ENCODE data around the gene TSPAN7. TPM values are rescaled to one million over a fixed set of nuclear protein-coding genes. Genes with fewer than 3 reads are reported as not detected.

The TSPAN7 gene
- total RNA-seq, 1 donor = not detected

GRCh38 chrX:38606821-38607220 lies 45.5 kb downstream of the TSPAN7 start:
- no peak overlapping the region for H3K4me3 ChIP-seq (ENCODE audit: low read depth, low read length)
- TF ChIP-seq, protein P1, sequence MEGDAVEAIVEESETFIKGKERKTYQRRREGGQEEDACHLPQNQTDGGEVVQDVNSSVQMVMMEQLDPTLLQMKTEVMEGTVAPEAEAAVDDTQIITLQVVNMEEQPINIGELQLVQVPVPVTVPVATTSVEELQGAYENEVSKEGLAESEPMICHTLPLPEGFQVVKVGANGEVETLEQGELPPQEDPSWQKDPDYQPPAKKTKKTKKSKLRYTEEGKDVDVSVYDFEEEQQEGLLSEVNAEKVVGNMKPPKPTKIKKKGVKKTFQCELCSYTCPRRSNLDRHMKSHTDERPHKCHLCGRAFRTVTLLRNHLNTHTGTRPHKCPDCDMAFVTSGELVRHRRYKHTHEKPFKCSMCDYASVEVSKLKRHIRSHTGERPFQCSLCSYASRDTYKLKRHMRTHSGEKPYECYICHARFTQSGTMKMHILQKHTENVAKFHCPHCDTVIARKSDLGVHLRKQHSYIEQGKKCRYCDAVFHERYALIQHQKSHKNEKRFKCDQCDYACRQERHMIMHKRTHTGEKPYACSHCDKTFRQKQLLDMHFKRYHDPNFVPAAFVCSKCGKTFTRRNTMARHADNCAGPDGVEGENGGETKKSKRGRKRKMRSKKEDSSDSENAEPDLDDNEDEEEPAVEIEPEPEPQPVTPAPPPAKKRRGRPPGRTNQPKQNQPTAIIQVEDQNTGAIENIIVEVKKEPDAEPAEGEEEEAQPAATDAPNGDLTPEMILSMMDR (IDR thresholded peaks at IDR 0.05; ENCODE audit: insufficient read depth, low read depth, low read length) = no peak
- DNase-seq (ENCODE audit: low read depth) = no peak

- no peak overlapping the region for H3K4me3 ChIP-seq (ENCODE audit: low read depth, low read length)
- TF ChIP-seq, protein P1 (IDR thresholded peaks at IDR 0.05; ENCODE audit: insufficient read depth, low read depth, low read length) = no peak
Observed at GRCh38 chrX:38607976-38608375, 46.6 kb downstream of the TSPAN7 start.

GRCh38 chrX:38610849-38611248 lies 49.5 kb downstream of the TSPAN7 start:
- no peak overlapping the region for H3K4me3 ChIP-seq (ENCODE audit: low read depth, low read length)
- TF ChIP-seq, protein P1 (IDR thresholded peaks at IDR 0.05; ENCODE audit: insufficient read depth, low read depth, low read length) = no peak
- DNase-seq (ENCODE audit: low read depth) = no peak

More at GRCh38 chrX:38607976-38608375, 46.6 kb downstream of the TSPAN7 start:
- no peak for DNase-seq (ENCODE audit: low read depth)

DNA sequence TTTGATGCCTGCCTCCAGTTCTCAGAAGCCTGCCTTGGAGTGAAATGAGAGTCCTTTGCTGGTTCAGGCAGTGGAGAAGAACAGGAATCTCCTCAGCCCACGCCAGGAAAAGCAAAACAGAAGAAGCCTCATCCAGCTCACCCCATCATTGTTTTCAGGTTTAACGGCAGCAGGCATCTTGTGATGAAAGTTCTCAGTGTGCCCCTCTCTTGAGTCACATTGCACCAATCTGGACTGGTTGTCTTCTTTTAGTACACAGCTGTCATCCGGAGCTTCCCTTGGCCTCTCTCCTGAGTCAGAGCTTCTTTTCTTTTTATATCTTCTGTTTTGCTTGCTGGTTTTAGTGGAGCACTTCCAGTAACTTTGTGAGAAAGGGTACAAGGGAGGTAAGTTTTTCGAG lies 50.9 kb downstream of the TSPAN7 start:
- TF ChIP-seq, protein P1 (IDR thresholded peaks at IDR 0.05; ENCODE audit: insufficient read depth, low read depth, low read length) = no peak
- no peak for DNase-seq (ENCODE audit: low read depth)
- no peak overlapping the region for H3K4me3 ChIP-seq (ENCODE audit: low read depth, low read length)

- no peak for DNase-seq (ENCODE audit: low read depth)
- no peak overlapping the region for H3K4me3 ChIP-seq (ENCODE audit: low read depth, low read length)
Observed at GRCh38 chrX:38614485-38614884, 53.1 kb downstream of the TSPAN7 start.

DNA sequence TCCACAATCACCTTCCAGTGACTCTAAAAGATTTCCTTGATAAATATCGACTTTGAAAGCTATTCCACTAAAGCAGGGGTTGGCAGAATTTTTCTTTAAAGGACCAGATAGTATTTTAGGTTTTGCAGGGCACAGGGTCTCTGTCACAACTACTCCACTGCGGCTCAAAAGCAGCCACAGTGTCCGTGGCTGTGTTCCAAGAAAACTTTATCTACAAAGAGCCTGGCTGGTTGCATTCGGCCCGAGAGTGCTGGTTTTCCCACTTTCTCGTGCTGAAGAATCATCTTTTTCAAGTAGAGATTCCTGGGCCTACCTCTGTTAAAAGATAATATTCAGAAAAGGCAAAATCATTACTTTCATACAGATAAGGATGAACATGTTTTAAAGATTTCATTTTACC lies 55.6 kb downstream of the TSPAN7 start:
- TF ChIP-seq, protein P1 (IDR thresholded peaks at IDR 0.05; ENCODE audit: insufficient read depth, low read depth, low read length) = no peak
- DNase-seq (ENCODE audit: low read depth) = no peak
- no peak overlapping the region for H3K4me3 ChIP-seq (ENCODE audit: low read depth, low read length)

More at GRCh38 chrX:38614485-38614884, 53.1 kb downstream of the TSPAN7 start:
- TF ChIP-seq, protein P1 (IDR thresholded peaks at IDR 0.05; ENCODE audit: insufficient read depth, low read depth, low read length) = no peak

GRCh38 chrX:38618180-38618579 lies 56.8 kb downstream of the TSPAN7 start:
- H3K4me3 ChIP-seq (ENCODE audit: low read depth, low read length) = no peak overlapping the region
- DNase-seq (ENCODE audit: low read depth) = no peak
- TF ChIP-seq, protein P1 (IDR thresholded peaks at IDR 0.05; ENCODE audit: insufficient read depth, low read depth, low read length) = no peak
